Endothelial cell of coronary artery (primary cell): ENCODE results near the gene FAM89A. TPM values are rescaled to one million over a fixed set of nuclear protein-coding genes. Genes with fewer than 3 reads are reported as not detected.

Experiments used
- total RNA-seq: library from RNA; depleted of rRNA; stranded (reverse); fragments of >200 nt; gene quantifications from 2 replicates; pipeline ENCODE4 v1.2.3, GENCODE V29; 2014

The FAM89A gene
- 13.2 and 23.1 TPM in 2 replicates for total RNA-seq

GRCh38 chr1:231040019-231040799, at the start of gene FAM89A:
FAM89A (minus strand) TSS chr1:231040254; CDS start chr1:231040211, 43 bp downstream.

GRCh38 chr1:230978491-230979388, 61.3 kb downstream of the FAM89A start, which contains the start of the genes ARV1 and TTC13:
ARV1 (plus strand) TSS chr1:230979094; CDS start chr1:230979106, 12 bp downstream.
TTC13 (minus strand) TSS chr1:230978861; CDS start chr1:230978830, 31 bp downstream.

Other genes starting within 250 kb of the FAM89A start
- 9.4 and 17.8 TPM in 2 replicates for gene C1orf198, start 171.7 kb downstream of the FAM89A start, total RNA-seq
- 16.5 and 19.4 TPM in 2 replicates for gene TTC13, start 61.4 kb downstream of the FAM89A start, total RNA-seq
- 11.0 and 11.4 TPM in 2 replicates for gene ARV1, start 61.2 kb downstream of the FAM89A start, total RNA-seq
- gene TRIM67, start 121.8 kb upstream of the FAM89A start, total RNA-seq: not detected in 2 replicates
- gene GNPAT, start 201.0 kb upstream of the FAM89A start, total RNA-seq: 44.8 and 54.3 TPM in 2 replicates